Measurements from ENCODE around the gene GRIP2.

Gene GRIP2

GRCh38 chr3:14539742-14540491, at the start of gene GRIP2:
GRIP2 (minus strand) TSS chr3:14540342; CDS start chr3:14540308, 34 bp downstream.
- DNase-seq: no peak

GRCh38 chr3:14588425-14589112, 48.4 kb upstream of the GRIP2 start:
- no peak for DNase-seq

- no peak for DNase-seq
Measured at GRCh38 chr3:14587740-14588360, 47.7 kb upstream of the GRIP2 start.

GRCh38 chr3:14586611-14587010, 46.5 kb upstream of the GRIP2 start:
- DNase-seq: no peak

- DNase-seq: no peak
Measured at GRCh38 chr3:14583548-14584091, 43.5 kb upstream of the GRIP2 start.

- no peak for DNase-seq
Measured at GRCh38 chr3:14582045-14582410, 41.9 kb upstream of the GRIP2 start.

GRCh38 chr3:14581334-14582044, 41.3 kb upstream of the GRIP2 start:
- no peak for DNase-seq

- no peak for DNase-seq
Measured at GRCh38 chr3:14577897-14578296, 37.8 kb upstream of the GRIP2 start.

GRCh38 chr3:14576163-14576562, 36.0 kb upstream of the GRIP2 start:
- DNase-seq: no peak

GRCh38 chr3:14574183-14574582, 34.0 kb upstream of the GRIP2 start:
- DNase-seq: no peak

GRCh38 chr3:14573706-14574105, 33.6 kb upstream of the GRIP2 start:
- DNase-seq: no peak

GRCh38 chr3:14570864-14571263, 30.7 kb upstream of the GRIP2 start:
- no peak for DNase-seq

- no peak for DNase-seq
Measured at GRCh38 chr3:14570089-14570488, 29.9 kb upstream of the GRIP2 start.

GRCh38 chr3:14569474-14570000, 29.4 kb upstream of the GRIP2 start:
- DNase-seq: no peak

- DNase-seq: no peak
Measured at GRCh38 chr3:14568269-14568668, 28.1 kb upstream of the GRIP2 start.

GRCh38 chr3:14566812-14567211, 26.7 kb upstream of the GRIP2 start:
- DNase-seq: no peak

GRCh38 chr3:14565868-14566588, 25.9 kb upstream of the GRIP2 start:
- DNase-seq: no peak

GRCh38 chr3:14564741-14565140, 24.6 kb upstream of the GRIP2 start:
- no peak for DNase-seq

- DNase-seq: no peak
Measured at GRCh38 chr3:14563946-14564539, 23.9 kb upstream of the GRIP2 start.

- DNase-seq: no peak
Measured at GRCh38 chr3:14562121-14562890, 22.2 kb upstream of the GRIP2 start.
